K562 (cell line): ENCODE results near the gene TMEM127. TPM values are rescaled to one million over a fixed set of nuclear protein-coding genes. Genes with fewer than 3 reads are reported as not detected.
A peak's percentile ranks its signal among the peaks of the same experiment; 100 is the strongest.

Experiments used
- C11orf30 ChIP-seq: fragments of 450-650 bp; IDR thresholded peaks from 2 replicates; pipeline ENCODE4 v1.6.1; 2016; ENCODE audit warnings: low read depth, mild to moderate bottlenecking
- CBX8 ChIP-seq: fragments of 200-600 bp; sonication (generic); IDR thresholded peaks from 2 replicates; pipeline ENCODE4 v1.6.1; 2012; ENCODE audit warnings: borderline replicate concordance, mixed run types, low read depth, mild to moderate bottlenecking, moderate library complexity, mixed read lengths, low read length, control low read depth, inconsistent platforms; ENCODE audit not compliant: poor library complexity, severe bottlenecking; ENCODE audit errors: extremely low read depth
- DIDO1 ChIP-seq: fragments of 450-650 bp; IDR thresholded peaks from 2 replicates; pipeline ENCODE4 v1.6.1; 2016; ENCODE audit warnings: low read depth, missing biosample characterization, missing genetic modification characterization
- EGR1 ChIP-seq: fragments of 450-650 bp; conservative IDR thresholded peaks from 2 replicates; pipeline ENCODE4 v1.6.1; 2017; ENCODE audit warnings: mild to moderate bottlenecking
- ESRRB ChIP-seq: fragments of 250-450 bp; sonication (Bioruptor Pico); IDR thresholded peaks from 2 replicates; pipeline ENCODE4 v1.5.0; 2020; ENCODE audit warnings: mild to moderate bottlenecking, moderate library complexity, borderline replicate concordance
- HDAC3 ChIP-seq: fragments of 450-650 bp; IDR thresholded peaks from 2 replicates; pipeline ENCODE4 v1.6.1; 2018; ENCODE audit warnings: borderline replicate concordance, mild to moderate bottlenecking, moderate library complexity; ENCODE audit not compliant: partially characterized antibody
- HMGN3 ChIP-seq: IDR thresholded peaks from 2 replicates; pipeline ENCODE4 v1.6.1; 2011; ENCODE audit warnings: borderline replicate concordance, low read depth, mild to moderate bottlenecking, mixed read lengths, low read length; ENCODE audit not compliant: insufficient read length; ENCODE audit errors: extremely low read depth
- KLF6 ChIP-seq: fragments of 250-450 bp; sonication (Bioruptor Pico); IDR thresholded peaks from 2 replicates; pipeline ENCODE4 v1.4.0; 2020; ENCODE audit warnings: mild to moderate bottlenecking, moderate library complexity, borderline replicate concordance
- LARP7 ChIP-seq: fragments of 450-650 bp; IDR thresholded peaks from 2 replicates; pipeline ENCODE4 v1.6.1; 2016
- MAFF ChIP-seq: IDR thresholded peaks from 2 replicates; pipeline ENCODE4 v1.6.1; 2012; ENCODE audit warnings: low read length, improper control_type of control experiment
- MCM7 ChIP-seq, 2 experiments: fragments of 450-650 bp; IDR thresholded peaks; 2 replicates each; pipeline ENCODE4 v1.6.1; 2016 to 2018
- MECOM ChIP-seq: fragments of 250-450 bp; sonication (Bioruptor Pico); IDR thresholded peaks from 2 replicates; pipeline ENCODE4 v1.8.0; 2022; ENCODE audit warnings: inconsistent platforms
- NCOR1 ChIP-seq: fragments of 450-650 bp; IDR thresholded peaks from 2 replicates; pipeline ENCODE4 v1.6.1; 2016; ENCODE audit warnings: mild to moderate bottlenecking, moderate library complexity
- NFIC ChIP-seq: fragments of 450-650 bp; IDR thresholded peaks from 2 replicates; pipeline ENCODE4 v1.6.1; 2017; ENCODE audit warnings: mild to moderate bottlenecking, inconsistent platforms
- NONO ChIP-seq, 2 experiments: fragments of 200-400 bp in 1 of 2; fragments of 450-650 bp in 1 of 2; formaldehyde crosslinking in 1 of 2; IDR thresholded peaks; 2 replicates each; pipeline ENCODE4 v1.6.1; 2017; ENCODE audit warnings: low read depth in 2 of 2, mild to moderate bottlenecking in 2 of 2, moderate library complexity in 2 of 2, low read length in 1 of 2
- SIRT6 ChIP-seq: IDR thresholded peaks from one replicate; pipeline ENCODE4 v1.6.1; 2012; ENCODE audit warnings: low read depth, mild to moderate bottlenecking, control low read depth, inconsistent platforms, low read length, moderate library complexity
- SLC30A9 ChIP-seq: fragments of 250-450 bp; sonication (Bioruptor Pico); IDR thresholded peaks from 2 replicates; pipeline ENCODE4 v1.8.0; 2022; ENCODE audit warnings: mild to moderate bottlenecking, moderate library complexity
- SP1 ChIP-seq: sonication (generic); formaldehyde crosslinking; IDR thresholded peaks from 2 replicates; pipeline ENCODE4 v1.8.1; 2022; ENCODE audit warnings: mild to moderate bottlenecking, missing genetic modification reagents
- SPI1 ChIP-seq: IDR thresholded peaks from 2 replicates; pipeline ENCODE4 v1.6.1; 2011; ENCODE audit warnings: low read depth, low read length, control low read depth, borderline replicate concordance
- TBL1XR1 ChIP-seq, 2 experiments: IDR thresholded peaks; 2 replicates each; pipeline ENCODE4 v1.6.1; 2012; ENCODE audit warnings: improper control_type of control experiment in 2 of 2, low read length in 2 of 2, mild to moderate bottlenecking in 1 of 2
- TCFL5 ChIP-seq: fragments of 250-450 bp; sonication (Bioruptor Pico); conservative IDR thresholded peaks from 2 replicates; pipeline ENCODE4 v1.6.1; 2021; ENCODE audit warnings: mild to moderate bottlenecking, moderate library complexity, matching md5 sums
- TEAD2 ChIP-seq: fragments of 450-650 bp; IDR thresholded peaks from 2 replicates; pipeline ENCODE4 v1.6.1; 2016; ENCODE audit warnings: missing genetic modification characterization, control low read depth, missing compliant biosample characterization
- XRCC3 ChIP-seq: fragments of 450-650 bp; IDR thresholded peaks from 2 replicates; pipeline ENCODE4 v1.6.1; 2017; ENCODE audit warnings: mild to moderate bottlenecking, moderate library complexity
- ZKSCAN3 ChIP-seq: fragments of 250-450 bp; sonication (Bioruptor Pico); IDR thresholded peaks from 2 replicates; pipeline ENCODE4 v1.4.0; 2020
- ZNF444 ChIP-seq: fragments of 250-450 bp; sonication (Bioruptor Pico); IDR thresholded peaks from 2 replicates; pipeline ENCODE4 v1.4.0; 2020; ENCODE audit warnings: mild to moderate bottlenecking, moderate library complexity
- ZNF583 ChIP-seq: fragments of 250-450 bp; sonication (Bioruptor Pico); IDR thresholded peaks from 2 replicates; pipeline ENCODE4 v1.4.0; 2020
- ZNF584 ChIP-seq: fragments of 200-800 bp; sonication (Bioruptor generic); IDR thresholded peaks from 2 replicates; pipeline ENCODE4 v1.6.1; 2016; ENCODE audit warnings: low read depth, mild to moderate bottlenecking, missing genetic modification characterization, missing compliant biosample characterization
- ZNF668 ChIP-seq: fragments of 250-450 bp; sonication (Bioruptor Pico); IDR thresholded peaks from 2 replicates; pipeline ENCODE4 v1.8.0; 2022; ENCODE audit warnings: mild to moderate bottlenecking, inconsistent platforms
- polyA plus RNA-seq, 8 experiments: library from polyadenylated mRNA; depleted of rRNA in 4 of 8; stranded (reverse) in 5 of 8; unstranded in 3 of 8; fragments of >200 nt; fragmentation: Nextera tagmentation in 2 of 8; fragmentation: Illumina TruSeq in 1 of 8; extraction: Ambion mirVana in 2 of 8; extraction: Trizol in 1 of 8; gene quantifications; 2 replicates each; pipeline versions ENCODE4 v1.2.1 to v1.2.3, GENCODE V29; 2011 to 2014; ENCODE audit warnings: inconsistent platforms in 1 of 8, missing spikeins in 1 of 8
- total RNA-seq, 7 experiments: library from RNA; depleted of rRNA in 6 of 7; stranded (reverse); fragments of >200 nt in 6 of 7; fragmentation: Illumina TruSeq in 2 of 7; extraction: Trizol in 2 of 7; gene quantifications; 2 replicates each; pipeline versions ENCODE4 v1.2.1 to v1.2.3, GENCODE V29; 2011 to 2021; ENCODE audit warnings: low replicate concordance in 1 of 7
- TF ChIP-seq, protein P1 (sequence below): sonication (generic); formaldehyde crosslinking; IDR thresholded peaks from 2 replicates; pipeline ENCODE4 v1.9.0; 2022; ENCODE audit warnings: mild to moderate bottlenecking, missing genetic modification reagents
- TF ChIP-seq, protein P2 (sequence below): sonication (generic); formaldehyde crosslinking; IDR thresholded peaks from 2 replicates; pipeline ENCODE4 v1.8.0; 2022; ENCODE audit warnings: mild to moderate bottlenecking, missing genetic modification reagents

TMEM127 gene
- total and polyA plus RNA-seq, 9 of the 15 experiments (the other 6 are each of a cell fraction or from before 2014, with no cell fraction given), result 1.7 to 20.0 (median 9.9) TPM

DNA sequence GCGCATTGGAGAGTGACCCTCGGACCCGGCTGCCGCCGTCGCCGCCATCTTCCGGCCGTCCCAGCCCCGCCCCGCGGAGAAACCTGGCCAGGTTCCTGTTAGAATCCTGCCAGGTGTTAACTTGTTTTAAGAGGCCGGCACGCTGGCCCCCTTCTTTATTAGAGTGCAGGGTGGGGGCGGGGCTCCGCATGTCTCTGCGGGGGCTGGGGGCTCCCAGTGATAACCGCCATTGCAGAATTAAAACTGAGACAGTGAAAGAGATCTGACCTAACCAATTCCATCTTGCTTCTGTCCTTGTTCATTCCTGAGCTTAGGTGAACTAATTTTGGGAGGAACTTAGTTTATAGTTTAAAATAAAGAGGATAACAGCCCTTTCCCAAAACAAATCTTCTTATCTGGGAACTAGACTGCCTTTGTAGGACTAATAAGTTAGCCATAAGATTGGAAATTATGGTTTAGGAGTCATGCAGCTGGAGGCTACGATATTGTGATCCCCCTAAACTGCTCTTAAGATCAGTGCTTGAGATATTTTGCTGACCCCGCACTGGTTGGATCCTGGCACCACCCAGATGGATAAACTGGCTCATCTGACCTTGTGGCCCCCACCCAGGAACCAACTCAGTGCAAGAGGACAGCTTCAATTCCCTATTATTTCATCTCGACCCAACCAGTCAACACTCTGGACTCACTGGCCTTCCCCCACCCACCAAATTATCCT, 56.6 kb downstream of the TMEM127 start (continued):
- TF ChIP-seq TEAD2 (tag) (0 out of 2 replicates have a peak, but pooled peaks have one; percentile 6), TBL1XR1 (IDR thresholded peaks at IDR 0.05; ENCODE audit: low read length in 2 of 2) (no peak), ZNF668 (CRISPR knock-in tag) (no peak), MECOM (CRISPR knock-in tag) (no peak), CBX8 (no peak), DIDO1 (no peak), TCFL5 (CRISPR knock-in tag) (no peak), ZNF444 (CRISPR knock-in tag) (no peak), MAFF (no peak), KLF6 (0 out of 2 replicates have a peak, but pooled peaks have one; percentile 50), EGR1 (no peak), XRCC3 (no peak), MCM7 (IDR thresholded peaks at IDR 0.05) (no peak), HMGN3 (no peak), SLC30A9 (CRISPR knock-in tag) (no peak), SPI1 (no peak), SIRT6 (no peak), NONO (IDR thresholded peaks at IDR 0.05; ENCODE audit: low read depth in 2 of 2, low read length in 1 of 2) (no peak; a peak in 1 of 4 replicates), NCOR1 (no peak), LARP7 (no peak), ESRRB (CRISPR knock-in tag) (no peak), ZKSCAN3 (CRISPR knock-in tag) (no peak), SP1 (CRISPR knock-in tag) (no peak), HDAC3 (no peak), ZNF584 (CRISPR knock-in tag) (0 out of 2 replicates have a peak, but pooled peaks have one; percentile 29), C11orf30 (peak; percentile 54; the same call in 1 of the 2 replicates), NFIC (no peak), ZNF583 (CRISPR knock-in tag) (no peak)
- TF ChIP-seq, protein P1, sequence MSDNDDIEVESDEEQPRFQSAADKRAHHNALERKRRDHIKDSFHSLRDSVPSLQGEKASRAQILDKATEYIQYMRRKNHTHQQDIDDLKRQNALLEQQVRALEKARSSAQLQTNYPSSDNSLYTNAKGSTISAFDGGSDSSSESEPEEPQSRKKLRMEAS (CRISPR knock-in tag), result no peak
- TF ChIP-seq, protein P2, sequence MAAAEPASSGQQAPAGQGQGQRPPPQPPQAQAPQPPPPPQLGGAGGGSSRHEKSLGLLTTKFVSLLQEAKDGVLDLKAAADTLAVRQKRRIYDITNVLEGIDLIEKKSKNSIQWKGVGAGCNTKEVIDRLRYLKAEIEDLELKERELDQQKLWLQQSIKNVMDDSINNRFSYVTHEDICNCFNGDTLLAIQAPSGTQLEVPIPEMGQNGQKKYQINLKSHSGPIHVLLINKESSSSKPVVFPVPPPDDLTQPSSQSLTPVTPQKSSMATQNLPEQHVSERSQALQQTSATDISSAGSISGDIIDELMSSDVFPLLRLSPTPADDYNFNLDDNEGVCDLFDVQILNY, result no peak
